NCI-H82 treated with DMSO at 0.1 percent for 48 hours (cell line): ENCODE data around the gene EARS2.
"Not testable (repeated sequence)": the region's sequence is repeated elsewhere in the genome, so short reads cannot be mapped to it uniquely, and the experiment has no call there.

Experiments
- DNase-seq: peaks from one replicate; lab custom pipeline; 2025; ENCODE audit not compliant: unreplicated experiment; lab: John Stamatoyannopoulos, UW

EARS2 gene

DNA sequence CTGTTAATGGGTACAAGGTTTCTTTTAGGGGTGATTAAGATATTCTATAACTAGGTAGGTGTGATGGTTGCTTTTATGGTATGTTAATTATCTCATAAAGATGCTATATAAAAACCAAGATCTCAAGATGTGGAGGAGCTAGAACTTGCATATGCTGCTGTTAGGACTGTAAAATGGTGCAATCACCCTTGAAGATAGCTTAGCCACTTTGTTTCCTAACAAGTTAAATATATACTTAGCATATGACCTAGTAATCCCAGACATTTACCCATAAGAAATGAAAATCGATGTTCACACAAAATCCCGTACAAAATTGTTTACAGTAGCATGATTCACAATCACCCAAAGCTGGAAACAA lies 71.9 kb downstream of the EARS2 start:
- DNase-seq = no peak

DNA sequence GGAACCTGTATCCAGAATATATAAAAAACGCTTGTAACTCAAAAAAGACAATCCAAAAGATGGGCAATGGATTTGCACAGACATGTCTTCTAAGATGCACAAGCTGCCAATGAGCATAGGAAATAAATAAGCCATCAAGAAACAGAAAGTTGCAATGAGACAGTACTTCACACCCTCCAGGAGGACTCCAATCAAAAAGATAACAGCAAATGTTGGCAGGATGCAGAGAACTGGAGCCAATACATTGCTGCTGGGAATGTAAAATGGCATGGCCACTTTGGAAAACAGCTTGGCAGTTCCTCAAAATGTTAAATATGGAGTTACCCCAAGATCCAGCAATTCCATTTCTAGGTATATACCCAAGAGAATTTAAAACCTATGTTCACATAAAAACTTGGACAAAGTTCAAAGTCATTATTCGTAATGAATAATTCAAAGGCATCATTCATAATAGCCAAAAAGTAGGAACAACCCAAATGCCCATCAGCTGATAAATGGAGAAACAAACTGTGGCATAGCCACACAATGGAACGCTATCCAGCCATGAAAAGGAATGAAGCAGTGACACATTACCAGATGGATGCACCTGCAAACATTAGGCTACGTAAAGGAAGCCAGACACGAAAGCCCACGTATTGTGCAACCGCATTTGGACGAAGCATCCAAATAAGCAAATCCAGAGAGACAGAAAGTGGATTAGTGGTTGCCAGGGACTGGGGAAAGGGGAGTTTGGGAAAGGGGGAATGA lies 72.5 kb downstream of the EARS2 start:
- no peak for DNase-seq

DNA sequence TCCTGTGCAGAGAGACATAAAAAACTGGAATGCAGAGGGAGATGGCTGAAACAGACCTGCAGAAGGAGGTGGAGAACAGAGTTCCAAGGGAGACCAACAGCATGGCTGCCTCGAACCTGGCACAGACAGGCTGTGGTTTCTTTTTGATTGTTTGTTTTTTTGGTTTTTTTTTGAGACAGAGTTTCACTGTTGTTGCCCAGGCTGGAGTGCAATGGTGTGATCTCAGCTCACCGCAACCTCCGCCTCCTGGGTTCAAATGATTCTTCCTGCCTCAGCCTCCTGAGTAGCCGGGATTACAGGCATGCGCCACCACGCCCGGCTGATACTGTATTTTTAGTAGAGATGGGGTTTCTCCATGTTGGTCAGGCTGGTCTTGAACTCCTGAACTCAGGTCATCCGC lies 73.7 kb downstream of the EARS2 start:
- DNase-seq = not testable (repeated sequence)

DNA sequence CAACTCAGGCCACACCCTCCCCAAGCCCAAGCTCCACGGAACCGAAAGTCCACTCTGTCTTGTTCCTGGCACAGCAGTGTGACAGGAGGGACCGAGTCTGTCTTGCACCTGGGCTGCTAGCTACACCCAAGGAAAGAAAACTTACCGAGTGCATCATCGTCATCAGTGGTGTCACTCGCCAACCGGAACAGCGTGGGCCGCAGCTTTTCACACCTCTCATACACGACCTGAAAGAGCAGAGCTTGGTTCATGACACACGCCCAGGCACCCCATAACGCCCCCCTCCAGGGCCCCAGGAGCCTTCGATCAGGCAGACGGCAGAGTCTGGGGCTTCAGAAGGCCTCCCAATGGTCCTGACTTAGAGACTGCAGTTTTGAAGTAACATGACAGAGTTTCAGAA lies 74.4 kb downstream of the EARS2 start:
- DNase-seq = no peak

DNA sequence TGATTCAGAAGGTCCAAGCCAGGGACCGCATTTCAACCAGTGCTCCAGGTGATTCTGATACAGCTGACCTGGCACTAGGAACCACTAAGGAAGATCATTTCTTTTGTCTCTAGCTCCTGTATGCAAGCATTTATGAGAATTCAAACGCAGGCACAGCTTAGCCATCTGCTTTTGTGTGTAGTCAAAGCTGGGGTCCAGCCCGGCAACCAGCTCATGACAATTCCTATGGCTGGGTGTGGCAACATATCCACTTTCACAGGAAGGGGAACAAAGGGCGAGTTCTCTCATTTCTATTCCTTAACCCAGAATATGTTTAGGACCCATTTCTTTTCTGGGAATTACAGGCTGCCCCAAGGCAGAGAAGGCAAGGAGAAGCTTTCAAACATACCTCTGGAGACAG lies 76.9 kb downstream of the EARS2 start:
- no peak for DNase-seq

DNA sequence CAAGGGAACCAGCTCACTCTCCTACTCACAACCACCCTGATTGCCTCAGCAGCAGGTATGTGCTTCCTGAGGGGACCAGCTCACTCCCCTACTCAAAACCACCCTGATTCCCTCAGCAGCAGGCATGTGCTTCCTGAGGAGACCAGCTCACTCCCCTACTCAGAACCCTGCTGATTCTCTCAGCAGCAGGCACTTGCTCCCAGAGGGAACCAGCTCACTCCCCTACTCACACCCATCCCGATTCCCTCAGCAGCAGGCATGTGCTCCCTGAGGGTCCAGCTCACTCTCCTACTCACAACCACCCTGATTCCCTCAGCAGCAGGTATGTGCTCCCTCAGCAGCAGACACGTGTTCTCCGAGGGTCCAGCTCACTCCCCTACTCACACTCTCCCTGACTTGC lies 78.0 kb downstream of the EARS2 start:
- DNase-seq = no peak

DNA sequence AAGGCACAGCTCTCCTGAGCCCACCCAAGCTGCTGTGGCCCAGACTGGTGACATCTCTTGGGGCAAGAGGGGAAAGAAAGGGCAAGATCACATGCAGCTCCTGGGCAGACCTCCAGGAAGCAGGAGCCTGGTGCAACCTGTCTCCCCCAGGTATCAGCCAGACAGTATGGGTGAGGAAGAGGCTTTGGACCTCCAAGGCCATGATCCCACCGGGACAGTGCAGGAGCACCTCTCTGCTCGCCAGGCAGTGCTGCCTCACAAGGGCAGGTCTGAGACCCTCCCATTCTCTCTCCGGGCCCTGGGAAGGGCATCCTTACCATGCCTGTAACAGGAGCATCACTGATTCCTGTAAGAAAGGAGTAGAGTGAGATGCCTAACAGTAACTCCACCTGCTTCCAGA lies 78.6 kb downstream of the EARS2 start:
- DNase-seq = no peak

DNA sequence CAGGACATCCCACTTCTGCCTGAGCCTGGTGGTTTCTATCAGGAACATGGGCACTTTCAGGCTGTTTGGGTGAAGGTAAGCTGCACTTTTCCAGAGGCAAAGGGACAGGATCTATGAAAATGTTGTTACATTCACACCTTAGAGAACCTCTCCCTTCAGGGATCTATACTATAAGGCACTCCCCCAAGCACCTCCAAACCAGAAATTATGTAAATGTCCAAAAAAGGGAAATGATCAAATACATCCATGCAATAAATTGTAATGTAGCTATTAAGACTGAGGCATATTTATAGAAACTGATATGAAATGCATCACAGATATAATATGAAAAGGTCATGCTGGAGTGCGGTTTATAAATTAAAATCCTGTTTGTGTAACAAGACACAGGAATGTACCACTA lies 80.9 kb downstream of the EARS2 start:
- DNase-seq = no peak
